C4-2B (cell line): Measurements from ENCODE around the gene SPOCK3.

Experiments used
- ZFX ChIP-seq: fragments of 450-650 bp; IDR thresholded peaks from 2 replicates; pipeline ENCODE4 v1.6.1; 2017
- TF ChIP-seq, protein P1 (sequence below): fragments of 450-650 bp; conservative IDR thresholded peaks from 2 replicates; pipeline ENCODE4 v1.5.1; 2017; ENCODE audit warnings: mild to moderate bottlenecking

DNA sequence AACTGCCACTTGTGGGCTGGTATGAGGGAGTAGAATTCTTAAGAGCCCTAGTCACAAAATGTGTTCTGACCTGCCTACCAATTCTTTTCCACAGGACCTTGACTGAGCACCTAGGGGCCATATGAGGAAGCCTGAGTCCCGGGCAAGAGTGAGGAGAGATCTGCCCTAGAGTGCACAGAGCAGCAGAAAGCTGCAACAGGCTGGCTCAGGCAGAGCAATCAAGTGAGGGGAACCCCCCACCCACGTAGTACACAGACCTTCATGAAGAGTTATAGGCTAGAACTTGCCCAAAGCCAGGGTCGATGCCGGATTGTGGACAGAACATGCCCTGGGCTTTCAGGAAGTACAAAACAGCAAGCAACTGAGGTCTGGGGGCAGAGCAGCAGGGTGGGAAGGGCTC is 117.0 kb downstream of the SPOCK3 start:
- TF ChIP-seq, protein P1, sequence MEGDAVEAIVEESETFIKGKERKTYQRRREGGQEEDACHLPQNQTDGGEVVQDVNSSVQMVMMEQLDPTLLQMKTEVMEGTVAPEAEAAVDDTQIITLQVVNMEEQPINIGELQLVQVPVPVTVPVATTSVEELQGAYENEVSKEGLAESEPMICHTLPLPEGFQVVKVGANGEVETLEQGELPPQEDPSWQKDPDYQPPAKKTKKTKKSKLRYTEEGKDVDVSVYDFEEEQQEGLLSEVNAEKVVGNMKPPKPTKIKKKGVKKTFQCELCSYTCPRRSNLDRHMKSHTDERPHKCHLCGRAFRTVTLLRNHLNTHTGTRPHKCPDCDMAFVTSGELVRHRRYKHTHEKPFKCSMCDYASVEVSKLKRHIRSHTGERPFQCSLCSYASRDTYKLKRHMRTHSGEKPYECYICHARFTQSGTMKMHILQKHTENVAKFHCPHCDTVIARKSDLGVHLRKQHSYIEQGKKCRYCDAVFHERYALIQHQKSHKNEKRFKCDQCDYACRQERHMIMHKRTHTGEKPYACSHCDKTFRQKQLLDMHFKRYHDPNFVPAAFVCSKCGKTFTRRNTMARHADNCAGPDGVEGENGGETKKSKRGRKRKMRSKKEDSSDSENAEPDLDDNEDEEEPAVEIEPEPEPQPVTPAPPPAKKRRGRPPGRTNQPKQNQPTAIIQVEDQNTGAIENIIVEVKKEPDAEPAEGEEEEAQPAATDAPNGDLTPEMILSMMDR, result no peak
- no peak for TF ChIP-seq ZFX
